Neutrophil (primary cell): ENCODE data around the gene PLPPR3.

ENCODE experiments used
- H3K27ac ChIP-seq: fragments of 200-600 bp; sonication (generic); 2 replicates; pipeline ENCODE4 v1.5.1; 2016; ENCODE audit warnings: mild to moderate bottlenecking, moderate library complexity
- H3K27me3 ChIP-seq: fragments of 200-600 bp; sonication (generic); 2 replicates; pipeline ENCODE4 v1.6.0; 2016; ENCODE audit warnings: mild to moderate bottlenecking
- H3K36me3 ChIP-seq: fragments of 200-600 bp; sonication (generic); 2 replicates; pipeline ENCODE4 v1.5.1; 2017
- H3K4me1 ChIP-seq, 2 experiments: fragments of 200-600 bp in 1 of 2; sonication (generic) in 1 of 2; 1 replicate in 1 of 2; 2 replicates in 1 of 2; pipeline versions ENCODE4 v1.5.1 to v1.6.1; 2013 to 2016; ENCODE audit warnings: low read depth in 1 of 2, low read length in 1 of 2, mild to moderate bottlenecking in 1 of 2, moderate library complexity in 1 of 2; ENCODE audit not compliant: control insufficient read depth in 1 of 2, insufficient read depth in 1 of 2
- H3K4me3 ChIP-seq, 2 experiments: fragments of 200-600 bp in 1 of 2; sonication (generic) in 1 of 2; 1 replicate in 1 of 2; 2 replicates in 1 of 2; pipeline ENCODE4 v1.5.1; 2013 to 2016; ENCODE audit warnings: low read depth in 1 of 2, low read length in 1 of 2, mild to moderate bottlenecking in 1 of 2, moderate library complexity in 1 of 2
- H3K9me3 ChIP-seq: fragments of 200-600 bp; sonication (generic); 2 replicates; pipeline ENCODE4 v1.5.1; 2016
- CTCF ChIP-seq: fragments of 200-600 bp; sonication (generic); IDR thresholded peaks from 2 replicates; pipeline ENCODE4 v1.5.1; 2016; ENCODE audit warnings: antibody characterized with exemption

PLPPR3 gene

DNA sequence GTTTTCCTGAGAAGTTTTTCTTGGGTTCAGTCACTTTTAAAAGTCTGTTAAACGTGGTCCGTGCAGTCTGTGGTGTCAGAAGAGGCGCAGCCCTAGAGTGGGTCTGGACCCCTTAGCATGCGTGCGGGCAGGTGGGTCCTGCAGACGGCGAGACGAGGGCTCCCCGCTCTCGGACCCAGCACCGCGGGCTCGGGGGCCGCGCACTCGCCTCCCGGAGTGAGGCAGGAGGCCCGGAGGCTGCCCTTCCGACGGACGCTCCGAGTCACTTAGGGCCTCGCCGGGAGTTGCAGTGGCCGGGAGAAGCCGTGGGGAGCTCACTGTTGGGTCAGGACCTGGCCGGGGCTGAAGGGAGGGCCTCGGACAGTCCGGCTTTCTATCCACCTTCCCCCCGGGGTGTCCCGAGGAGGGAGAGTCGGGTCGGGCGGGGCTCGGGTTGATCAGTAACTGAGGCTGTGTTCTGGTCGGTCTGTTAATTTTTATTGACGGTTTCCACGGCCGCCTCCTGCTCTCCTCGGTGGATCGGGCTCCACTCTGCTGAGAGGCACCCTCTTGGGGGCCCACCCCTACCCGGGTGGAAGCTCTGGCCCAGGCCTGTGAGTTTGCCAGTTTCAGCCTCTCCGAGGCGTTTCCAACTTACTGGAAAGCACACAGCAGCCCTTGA, 23.2 kb downstream of the PLPPR3 start:
- Histone ChIP-seq H3K9me3 (no peaks in the 10 kb centered on the region), H3K36me3 (peaks cover 13% of the 10 kb centered on the region), H3K4me1 (peaks cover 41% of the 10 kb centered on the region in 2 experiments), H3K27me3 (no peaks in the 10 kb centered on the region), H3K27ac (peak overlapping the region; percentile 95), H3K4me3 (peak overlapping the region; percentile 80 to 85)
- no peak for TF ChIP-seq CTCF

DNA sequence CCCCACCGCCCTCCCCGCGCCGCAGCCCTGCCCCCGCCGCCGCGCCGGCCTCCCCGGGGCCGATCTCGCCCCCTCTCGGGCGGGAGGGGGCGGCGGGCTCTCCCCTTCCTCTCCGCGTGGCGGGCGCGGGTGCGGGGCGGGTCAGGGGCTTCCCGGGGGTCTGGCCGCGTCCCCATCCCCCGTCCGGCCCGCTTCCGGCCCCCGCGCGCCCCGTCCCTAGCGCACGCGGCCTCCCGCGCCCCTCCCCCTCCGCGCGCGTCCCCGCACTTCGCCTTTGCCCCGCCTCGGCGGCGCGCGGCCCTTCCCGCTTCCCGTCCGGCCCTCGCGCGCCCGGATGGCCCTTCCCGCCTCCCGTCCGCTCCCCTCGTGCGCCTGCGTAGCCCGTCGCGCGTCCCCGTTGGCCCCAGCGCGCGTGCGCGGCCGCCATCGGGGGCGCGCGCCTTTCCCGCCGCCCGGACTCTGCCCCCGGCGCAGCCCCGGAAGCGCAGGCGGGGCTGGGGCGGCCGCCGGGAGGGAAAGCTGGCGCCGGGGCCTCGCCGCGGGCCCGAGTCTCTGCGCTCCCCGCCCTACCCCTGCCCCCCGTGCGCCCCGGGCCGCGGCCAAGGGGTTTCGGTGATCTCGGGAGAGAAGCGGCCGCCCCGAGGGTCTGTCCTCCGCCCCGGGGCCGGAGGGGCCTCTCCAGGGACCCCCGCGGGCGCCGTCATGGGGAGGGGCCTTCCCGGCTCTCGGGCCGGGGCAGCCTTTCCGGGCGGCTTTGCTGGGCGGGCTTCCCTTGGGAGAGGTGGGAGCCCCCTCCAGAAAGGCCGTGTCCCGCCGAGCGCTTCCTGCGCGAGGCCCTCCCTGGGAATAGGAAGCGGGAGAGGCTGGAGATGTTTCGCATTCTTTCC, 24.0 kb downstream of the PLPPR3 start:
- no peaks in the 10 kb centered on the region for H3K27me3 ChIP-seq
- no peak for TF ChIP-seq CTCF
- H3K27ac ChIP-seq = peak overlapping the region; percentile 95
- H3K9me3 ChIP-seq = no peaks in the 10 kb centered on the region
- peaks cover 41% of the 10 kb centered on the region in 2 experiments for H3K4me1 ChIP-seq
- H3K36me3 ChIP-seq = peaks cover 10% of the 10 kb centered on the region
- peak overlapping the region; percentile 80 to 85 for H3K4me3 ChIP-seq

- peaks cover 41% of the 10 kb centered on the region in 2 experiments for H3K4me1 ChIP-seq
- H3K4me3 ChIP-seq = peak within 1 kb of the TSS; percentile 80 to 85
- no peaks in the 10 kb centered on the region for H3K9me3 ChIP-seq
- H3K36me3 ChIP-seq = peaks cover 8% of the 10 kb centered on the region
- H3K27me3 ChIP-seq = no peaks in the 10 kb centered on the region
- H3K27ac ChIP-seq = peak within 1 kb of the TSS; percentile 95
- TF ChIP-seq CTCF = peak; percentile 54
These were observed 24.8 kb downstream of the PLPPR3 start, which contains the start of gene PTBP1 for GRCh38 chr19:796692-797527. TSS of gene PTBP1 (plus strand) at chr19:797452. CDS start at chr19:797498, 46 bp downstream.

DNA sequence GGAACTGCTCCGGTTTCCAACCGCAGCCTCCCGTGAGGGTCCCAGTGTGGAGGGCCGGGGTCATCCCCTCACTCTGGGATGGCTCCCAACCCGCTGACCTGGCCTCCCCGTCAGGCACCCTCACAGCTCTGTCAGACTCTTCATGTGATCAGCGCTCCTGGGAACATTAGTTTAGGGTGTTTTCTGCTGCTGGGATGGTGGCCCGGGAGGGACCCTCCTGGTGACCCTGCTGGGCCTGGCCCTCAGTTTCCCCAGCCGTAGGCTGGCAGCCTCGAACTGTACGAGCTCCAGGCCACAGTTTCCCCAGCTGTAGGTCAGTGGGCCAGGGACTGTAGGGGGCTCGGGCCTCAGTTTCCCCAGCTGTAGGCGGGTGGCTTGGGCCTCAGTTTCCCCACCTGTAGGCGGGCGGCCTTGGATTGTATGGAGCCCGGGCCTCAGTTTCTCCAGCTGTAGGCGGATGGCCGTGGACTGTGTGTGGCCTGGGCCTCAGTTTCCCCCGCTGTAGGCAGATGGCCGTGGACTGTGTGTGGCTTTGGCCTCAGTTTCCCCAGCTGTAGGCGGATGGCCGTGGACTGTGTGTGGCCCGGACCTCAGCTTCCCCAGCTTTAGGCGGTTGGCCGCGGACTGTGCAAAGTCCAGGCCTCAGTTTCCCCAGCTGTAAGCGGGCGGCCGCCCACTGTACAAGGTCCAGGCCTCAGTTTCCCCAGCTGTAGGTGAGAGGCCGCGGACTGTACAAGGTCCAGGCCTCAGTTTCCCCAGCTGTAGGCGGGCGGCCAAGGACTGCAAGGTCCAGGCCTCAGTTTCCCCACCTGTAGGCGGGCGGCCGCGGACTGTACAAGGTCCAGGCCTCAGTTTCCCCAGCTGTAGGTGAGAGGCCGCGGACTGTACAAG, 25.8 kb downstream of the PLPPR3 start:
- Histone ChIP-seq H3K36me3 (no peaks in the 10 kb centered on the region), H3K9me3 (no peaks in the 10 kb centered on the region), H3K4me3 (peak overlapping the region; percentile 80 to 85), H3K27me3 (no peaks in the 10 kb centered on the region), H3K4me1 (peaks cover 34% of the 10 kb centered on the region in 2 experiments), H3K27ac (no peak overlapping the region)
- TF ChIP-seq CTCF = no peak
